HUES64 (cell line): ENCODE data around the gene TRPM3.
A peak's percentile ranks its signal among the peaks of the same experiment; 100 is the strongest.

ENCODE experiments used
- H3K27ac ChIP-seq: 2 replicates; pipeline ENCODE4 v1.7.0; 2013; ENCODE audit warnings: low read depth, low read length, inconsistent platforms
- H3K27me3 ChIP-seq: 2 replicates; pipeline ENCODE4 v1.6.1; 2013; ENCODE audit warnings: mild to moderate bottlenecking, low read length; ENCODE audit not compliant: insufficient read depth
- H3K36me3 ChIP-seq: 2 replicates; pipeline ENCODE4 v1.6.1; 2013; ENCODE audit warnings: mild to moderate bottlenecking, low read length; ENCODE audit not compliant: insufficient read depth
- H3K4me1 ChIP-seq: 2 replicates; pipeline ENCODE4 v1.6.1; 2013; ENCODE audit warnings: mild to moderate bottlenecking, low read length, moderate library complexity; ENCODE audit not compliant: insufficient read depth
- H3K4me3 ChIP-seq: 2 replicates; pipeline ENCODE4 v1.5.1; 2013; ENCODE audit warnings: mild to moderate bottlenecking, low read length, moderate library complexity
- H3K9ac ChIP-seq: 2 replicates; pipeline ENCODE4 v1.6.1; 2013; ENCODE audit warnings: mild to moderate bottlenecking, low read depth, low read length
- H3K9me3 ChIP-seq: 2 replicates; pipeline ENCODE4 v1.6.1; 2013; ENCODE audit warnings: low read depth, low read length; ENCODE audit not compliant: insufficient read depth
- WGBS: fragments of 150-250, 120-280 bp; methylation state at CpG from one replicate; pipeline ENCODE4 v1.1.7; 2013; ENCODE audit warnings: missing lambda C conversion rate; 5-methylcytosine and 5-hydroxymethylcytosine counted together

Gene TRPM3

GRCh38 chr9:70485273-70485858 lies 636.1 kb downstream of the TRPM3 start:
- no peak overlapping the region for H3K27ac ChIP-seq
- no peak overlapping the region for H3K4me3 ChIP-seq
- peaks cover 5% of the 10 kb centered on the region for H3K4me1 ChIP-seq
- no peaks in the 10 kb centered on the region for H3K36me3 ChIP-seq
- H3K9ac ChIP-seq = no peak overlapping the region
- 87% methylated on average over 5 of the region's 5 CpGs for WGBS
- no peaks in the 10 kb centered on the region for H3K9me3 ChIP-seq
- H3K27me3 ChIP-seq = no peaks in the 10 kb centered on the region

- 82% methylated on average over 7 of the region's 8 CpGs for WGBS
- peaks cover 14% of the 10 kb centered on the region for H3K4me1 ChIP-seq
- H3K27ac ChIP-seq = no peak overlapping the region
Measured at GRCh38 chr9:70484232-70485130, 636.9 kb downstream of the TRPM3 start.

GRCh38 chr9:70481471-70481870 lies 640.0 kb downstream of the TRPM3 start:
- Histone ChIP-seq H3K9ac (no peak overlapping the region), H3K36me3 (no peaks in the 10 kb centered on the region), H3K9me3 (no peaks in the 10 kb centered on the region), H3K27ac (no peak overlapping the region), H3K27me3 (no peaks in the 10 kb centered on the region), H3K4me1 (peaks cover 18% of the 10 kb centered on the region), H3K4me3 (no peak overlapping the region)
- 91% methylated on average over 1 of the region's 1 CpG for WGBS

More at GRCh38 chr9:70484232-70485130, 636.9 kb downstream of the TRPM3 start:
- no peaks in the 10 kb centered on the region for H3K9me3 ChIP-seq
- no peaks in the 10 kb centered on the region for H3K27me3 ChIP-seq
- H3K36me3 ChIP-seq = no peaks in the 10 kb centered on the region
- H3K9ac ChIP-seq = no peak overlapping the region
- H3K4me3 ChIP-seq = no peak overlapping the region

GRCh38 chr9:70480405-70480980 lies 640.9 kb downstream of the TRPM3 start:
- WGBS = 75% methylated on average over 15 of the region's 15 CpGs
- Histone ChIP-seq H3K36me3 (no peaks in the 10 kb centered on the region), H3K9me3 (no peaks in the 10 kb centered on the region), H3K9ac (no peak overlapping the region), H3K27ac (no peak overlapping the region), H3K4me1 (peaks cover 18% of the 10 kb centered on the region), H3K27me3 (no peaks in the 10 kb centered on the region), H3K4me3 (no peak overlapping the region)

GRCh38 chr9:70479880-70480291 lies 641.5 kb downstream of the TRPM3 start:
- peaks cover 18% of the 10 kb centered on the region for H3K4me1 ChIP-seq
- WGBS = 21% methylated on average over 5 of the region's 5 CpGs
- H3K4me3 ChIP-seq = no peak overlapping the region
- H3K9ac ChIP-seq = 0 out of 2 replicates have a peak overlapping the region, but pooled peaks have one; percentile 7
- no peaks in the 10 kb centered on the region for H3K27me3 ChIP-seq
- H3K27ac ChIP-seq = no peak overlapping the region
- H3K36me3 ChIP-seq = no peaks in the 10 kb centered on the region
- H3K9me3 ChIP-seq = no peaks in the 10 kb centered on the region
